ENCODE data around the gene PRRG3. TPM values are rescaled to one million over a fixed set of nuclear protein-coding genes. Genes with fewer than 3 reads are reported as not detected.

The PRRG3 gene
- total RNA-seq, 1 donor from 2014 or later = 0.18 TPM

DNA sequence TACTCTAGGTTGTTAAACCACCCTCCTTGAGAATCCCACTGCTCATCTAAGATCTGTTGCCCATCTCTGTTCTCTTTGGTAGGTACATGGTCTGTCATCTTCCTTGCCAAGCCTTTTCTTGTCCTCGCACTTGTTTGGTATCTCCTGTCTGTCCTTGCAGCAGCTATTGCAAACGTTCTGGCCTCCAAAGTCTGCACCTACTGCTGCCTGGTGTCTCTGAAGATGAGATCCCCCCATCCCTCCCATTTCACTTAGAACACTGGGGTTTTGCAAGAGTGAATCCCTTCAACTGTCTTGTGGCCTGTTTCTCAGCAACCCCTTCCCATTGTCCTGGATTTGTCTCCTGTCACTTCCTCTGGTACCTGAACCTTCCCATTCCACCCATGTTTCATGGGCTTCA is 40.0 kb downstream of the PRRG3 start:
- no peak overlapping the region for H3K27ac ChIP-seq (ENCODE audit: low read depth, low read length)
- H3K36me3 ChIP-seq (ENCODE audit: insufficient read depth, low read length) = no peaks in the 10 kb centered on the region
- no peak overlapping the region for H2AFZ ChIP-seq (ENCODE audit: low read depth, low read length)
- H3K27ac Mint-ChIP-seq (ENCODE audit: unreplicated experiment) = no peak overlapping the region
- H3K79me2 ChIP-seq (ENCODE audit: insufficient read depth, low read length) = no peaks in the 10 kb centered on the region
- H3K36me3 Mint-ChIP-seq (ENCODE audit: low read depth, unreplicated experiment) = no peaks in the 10 kb centered on the region
- no peaks in the 10 kb centered on the region for H3K4me1 Mint-ChIP-seq (ENCODE audit: low read depth, unreplicated experiment)
- peaks cover 35% of the 10 kb centered on the region for H3K27me3 Mint-ChIP-seq (ENCODE audit: low read depth, unreplicated experiment)
- H3K4me1 ChIP-seq (ENCODE audit: insufficient read depth, low read length) = no peaks in the 10 kb centered on the region
- H3K9me3 ChIP-seq (ENCODE audit: insufficient read depth, low read depth, low read length) = no peaks in the 10 kb centered on the region
- no peak for DNase-seq (ENCODE audit: low read depth)
- H3K27me3 ChIP-seq (ENCODE audit: insufficient read depth, low read length) = no peaks in the 10 kb centered on the region
- FAIRE-seq = peak; percentile 41
- H3K4me2 ChIP-seq (ENCODE audit: low read length) = no peak overlapping the region
- TF ChIP-seq, protein P1, sequence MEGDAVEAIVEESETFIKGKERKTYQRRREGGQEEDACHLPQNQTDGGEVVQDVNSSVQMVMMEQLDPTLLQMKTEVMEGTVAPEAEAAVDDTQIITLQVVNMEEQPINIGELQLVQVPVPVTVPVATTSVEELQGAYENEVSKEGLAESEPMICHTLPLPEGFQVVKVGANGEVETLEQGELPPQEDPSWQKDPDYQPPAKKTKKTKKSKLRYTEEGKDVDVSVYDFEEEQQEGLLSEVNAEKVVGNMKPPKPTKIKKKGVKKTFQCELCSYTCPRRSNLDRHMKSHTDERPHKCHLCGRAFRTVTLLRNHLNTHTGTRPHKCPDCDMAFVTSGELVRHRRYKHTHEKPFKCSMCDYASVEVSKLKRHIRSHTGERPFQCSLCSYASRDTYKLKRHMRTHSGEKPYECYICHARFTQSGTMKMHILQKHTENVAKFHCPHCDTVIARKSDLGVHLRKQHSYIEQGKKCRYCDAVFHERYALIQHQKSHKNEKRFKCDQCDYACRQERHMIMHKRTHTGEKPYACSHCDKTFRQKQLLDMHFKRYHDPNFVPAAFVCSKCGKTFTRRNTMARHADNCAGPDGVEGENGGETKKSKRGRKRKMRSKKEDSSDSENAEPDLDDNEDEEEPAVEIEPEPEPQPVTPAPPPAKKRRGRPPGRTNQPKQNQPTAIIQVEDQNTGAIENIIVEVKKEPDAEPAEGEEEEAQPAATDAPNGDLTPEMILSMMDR (IDR thresholded peaks at IDR 0.05; ENCODE audit: insufficient read depth, low read depth, low read length) = no peak
- no peak for TF ChIP-seq EZH2 (IDR thresholded peaks at IDR 0.05; ENCODE audit: insufficient read depth, low read length)
- no peak overlapping the region for H3K4me3 ChIP-seq (ENCODE audit: insufficient read depth, low read depth, low read length)
- no peak overlapping the region for H3K9ac ChIP-seq (ENCODE audit: low read length)
- H3K9me3 Mint-ChIP-seq (ENCODE audit: unreplicated experiment) = no peaks in the 10 kb centered on the region
- no peaks in the 10 kb centered on the region for H4K20me1 ChIP-seq (ENCODE audit: insufficient read depth, low read length)
- no peak overlapping the region for H3K4me3 Mint-ChIP-seq (ENCODE audit: unreplicated experiment)

DNA sequence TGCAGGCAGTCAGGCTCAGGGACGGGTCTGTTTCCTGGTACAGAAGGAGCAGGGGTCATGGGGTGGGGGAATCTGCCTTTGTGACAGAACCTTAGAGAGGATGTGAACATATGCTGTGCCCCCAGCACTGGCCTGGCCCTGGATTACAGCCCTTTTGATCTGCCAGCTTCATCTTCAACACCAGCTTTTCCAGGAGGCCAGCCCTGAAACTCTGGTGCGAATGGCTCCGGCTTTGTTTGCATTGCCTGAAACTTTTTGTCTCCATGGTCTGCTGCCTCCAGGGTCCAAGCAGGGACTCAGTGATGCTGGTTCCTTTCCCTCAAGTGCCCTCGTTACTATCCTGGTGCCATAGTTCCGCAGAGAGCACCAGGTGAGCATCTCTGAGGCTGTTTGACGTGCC is 41.4 kb downstream of the PRRG3 start:
- Histone ChIP-seq H4K20me1 (ENCODE audit: insufficient read depth, low read length) (no peaks in the 10 kb centered on the region), H3K4me3 (ENCODE audit: insufficient read depth, low read depth, low read length) (no peak overlapping the region), H3K27ac (ENCODE audit: low read depth, low read length) (no peak overlapping the region), H3K79me2 (ENCODE audit: insufficient read depth, low read length) (no peaks in the 10 kb centered on the region), H2AFZ (ENCODE audit: low read depth, low read length) (no peak overlapping the region), H3K4me1 (ENCODE audit: insufficient read depth, low read length) (no peaks in the 10 kb centered on the region), H3K9ac (ENCODE audit: low read length) (no peak overlapping the region), H3K4me2 (ENCODE audit: low read length) (no peak overlapping the region), H3K9me3 (ENCODE audit: insufficient read depth, low read depth, low read length) (no peaks in the 10 kb centered on the region), H3K36me3 (ENCODE audit: insufficient read depth, low read length) (no peaks in the 10 kb centered on the region), H3K27me3 (ENCODE audit: insufficient read depth, low read length) (no peaks in the 10 kb centered on the region)
- Mint-ChIP-seq H3K27me3 (ENCODE audit: low read depth, unreplicated experiment) (peaks cover 35% of the 10 kb centered on the region), H3K4me3 (ENCODE audit: unreplicated experiment) (no peak overlapping the region), H3K9me3 (ENCODE audit: unreplicated experiment) (no peaks in the 10 kb centered on the region), H3K4me1 (ENCODE audit: low read depth, unreplicated experiment) (no peaks in the 10 kb centered on the region), H3K27ac (ENCODE audit: unreplicated experiment) (no peak overlapping the region), H3K36me3 (ENCODE audit: low read depth, unreplicated experiment) (no peaks in the 10 kb centered on the region)
- no peak for DNase-seq (ENCODE audit: low read depth)
- TF ChIP-seq, protein P1 (IDR thresholded peaks at IDR 0.05; ENCODE audit: insufficient read depth, low read depth, low read length) = no peak
- no peak for TF ChIP-seq EZH2 (IDR thresholded peaks at IDR 0.05; ENCODE audit: insufficient read depth, low read length)
- FAIRE-seq = no peak

DNA sequence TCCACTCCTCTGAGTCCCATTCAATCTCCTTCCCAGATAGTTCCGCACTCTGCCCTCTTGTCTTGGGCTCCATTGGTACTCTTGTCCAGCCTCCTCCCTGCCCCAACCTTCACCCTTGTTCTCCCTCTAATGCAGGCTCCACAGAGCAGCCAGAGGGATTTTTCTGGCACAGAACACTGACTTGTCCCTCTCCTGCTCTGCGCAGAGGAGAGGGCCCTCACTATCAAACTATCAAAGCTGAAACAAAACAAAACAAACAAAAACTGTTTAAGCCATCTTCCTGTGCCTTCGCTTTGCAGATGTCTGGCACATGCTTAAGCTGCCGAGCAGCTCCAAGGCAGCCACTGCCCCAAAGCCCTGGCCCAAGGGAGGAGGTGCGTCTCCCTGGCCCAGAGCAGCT is 42.2 kb downstream of the PRRG3 start:
- no peaks in the 10 kb centered on the region for H3K4me1 Mint-ChIP-seq (ENCODE audit: low read depth, unreplicated experiment)

More for the DNA sequence above, 42.2 kb downstream of the PRRG3 start:
- Mint-ChIP-seq H3K36me3 (ENCODE audit: low read depth, unreplicated experiment) (no peaks in the 10 kb centered on the region), H3K27ac (ENCODE audit: unreplicated experiment) (no peak overlapping the region), H3K9me3 (ENCODE audit: unreplicated experiment) (peaks cover 2% of the 10 kb centered on the region), H3K27me3 (ENCODE audit: low read depth, unreplicated experiment) (peaks cover 30% of the 10 kb centered on the region), H3K4me3 (ENCODE audit: unreplicated experiment) (no peak overlapping the region)
- H3K79me2 ChIP-seq (ENCODE audit: insufficient read depth, low read length) = no peaks in the 10 kb centered on the region
- H3K27me3 ChIP-seq (ENCODE audit: insufficient read depth, low read length) = no peaks in the 10 kb centered on the region
- no peaks in the 10 kb centered on the region for H3K36me3 ChIP-seq (ENCODE audit: insufficient read depth, low read length)
- no peak for FAIRE-seq
- no peak overlapping the region for H2AFZ ChIP-seq (ENCODE audit: low read depth, low read length)
- no peaks in the 10 kb centered on the region for H4K20me1 ChIP-seq (ENCODE audit: insufficient read depth, low read length)
- H3K27ac ChIP-seq (ENCODE audit: low read depth, low read length) = no peak overlapping the region
- no peaks in the 10 kb centered on the region for H3K9me3 ChIP-seq (ENCODE audit: insufficient read depth, low read depth, low read length)
- H3K4me3 ChIP-seq (ENCODE audit: insufficient read depth, low read depth, low read length) = no peak overlapping the region
- H3K4me1 ChIP-seq (ENCODE audit: insufficient read depth, low read length) = no peaks in the 10 kb centered on the region
- TF ChIP-seq EZH2 (IDR thresholded peaks at IDR 0.05; ENCODE audit: insufficient read depth, low read length) = no peak
- TF ChIP-seq, protein P1 (IDR thresholded peaks at IDR 0.05; ENCODE audit: insufficient read depth, low read depth, low read length) = no peak
- H3K9ac ChIP-seq (ENCODE audit: low read length) = no peak overlapping the region
- no peak for DNase-seq (ENCODE audit: low read depth)
- no peak overlapping the region for H3K4me2 ChIP-seq (ENCODE audit: low read length)
